ENCODE measurements around the gene VPS35.
A peak's percentile ranks its signal among the peaks of the same experiment; 100 is the strongest.
"Not testable (repeated sequence)": the region's sequence is repeated elsewhere in the genome, so short reads cannot be mapped to it uniquely, and the experiment has no call there.

The VPS35 gene

DNA sequence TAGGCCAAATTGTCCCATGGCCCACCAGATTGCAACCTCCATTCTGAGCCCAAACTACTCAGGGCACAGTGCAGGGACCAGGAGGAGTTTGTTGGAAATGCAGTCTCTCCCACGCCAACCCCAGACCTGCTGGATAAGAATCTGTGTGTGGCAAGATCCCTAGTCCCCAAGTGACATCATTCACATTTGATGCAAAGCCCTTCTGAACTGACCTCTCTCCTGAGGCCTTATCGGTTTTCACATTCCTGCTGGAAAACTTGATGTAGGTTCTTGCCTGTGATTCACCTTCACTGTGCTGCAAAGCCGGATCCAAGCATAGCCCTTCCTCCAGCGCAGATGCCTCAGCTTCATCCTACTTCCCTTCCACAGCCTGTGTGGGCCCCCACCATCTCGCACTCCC lies 61.2 kb downstream of the VPS35 start:
- Histone ChIP-seq H2AFZ (ENCODE audit: low read depth, low read length) (no peak overlapping the region), H3K9me3 (ENCODE audit: low read length) (no peaks in the 10 kb centered on the region), H3K4me1 (ENCODE audit: insufficient read depth, low read length) (no peaks in the 10 kb centered on the region), H3K4me3 (ENCODE audit: low read length) (no peak overlapping the region), H3K27me3 (ENCODE audit: insufficient read depth, low read length) (no peaks in the 10 kb centered on the region), H3K36me3 (ENCODE audit: insufficient read depth, low read length) (no peaks in the 10 kb centered on the region)

- not testable (repeated sequence) for H2AFZ ChIP-seq (ENCODE audit: low read depth, low read length); H3K4me1 ChIP-seq (ENCODE audit: insufficient read depth, low read length); H3K4me3 ChIP-seq (ENCODE audit: low read length); H3K36me3 ChIP-seq (ENCODE audit: insufficient read depth, low read length); H3K27me3 ChIP-seq (ENCODE audit: insufficient read depth, low read length); H3K9me3 ChIP-seq (ENCODE audit: low read length)
Measured at GRCh38 chr16:46626681-46627080, 62.3 kb downstream of the VPS35 start.

- not testable (repeated sequence) for H3K9me3 ChIP-seq (ENCODE audit: low read length); H3K27me3 ChIP-seq (ENCODE audit: insufficient read depth, low read length); H2AFZ ChIP-seq (ENCODE audit: low read depth, low read length); H3K36me3 ChIP-seq (ENCODE audit: insufficient read depth, low read length); H3K4me3 ChIP-seq (ENCODE audit: low read length); H3K4me1 ChIP-seq (ENCODE audit: insufficient read depth, low read length)
Measured at GRCh38 chr16:46624862-46625261, 64.1 kb downstream of the VPS35 start.

- not testable (repeated sequence) for H2AFZ ChIP-seq (ENCODE audit: low read depth, low read length); H3K27me3 ChIP-seq (ENCODE audit: insufficient read depth, low read length); H3K9me3 ChIP-seq (ENCODE audit: low read length); H3K4me1 ChIP-seq (ENCODE audit: insufficient read depth, low read length); H3K36me3 ChIP-seq (ENCODE audit: insufficient read depth, low read length); H3K4me3 ChIP-seq (ENCODE audit: low read length)
Measured at GRCh38 chr16:46623707-46624106, 65.3 kb downstream of the VPS35 start.

GRCh38 chr16:46623246-46623645 lies 65.7 kb downstream of the VPS35 start:
- not testable (repeated sequence) for H3K4me3 ChIP-seq (ENCODE audit: low read length); H3K27me3 ChIP-seq (ENCODE audit: insufficient read depth, low read length); H3K4me1 ChIP-seq (ENCODE audit: insufficient read depth, low read length); H2AFZ ChIP-seq (ENCODE audit: low read depth, low read length); H3K9me3 ChIP-seq (ENCODE audit: low read length); H3K36me3 ChIP-seq (ENCODE audit: insufficient read depth, low read length)

DNA sequence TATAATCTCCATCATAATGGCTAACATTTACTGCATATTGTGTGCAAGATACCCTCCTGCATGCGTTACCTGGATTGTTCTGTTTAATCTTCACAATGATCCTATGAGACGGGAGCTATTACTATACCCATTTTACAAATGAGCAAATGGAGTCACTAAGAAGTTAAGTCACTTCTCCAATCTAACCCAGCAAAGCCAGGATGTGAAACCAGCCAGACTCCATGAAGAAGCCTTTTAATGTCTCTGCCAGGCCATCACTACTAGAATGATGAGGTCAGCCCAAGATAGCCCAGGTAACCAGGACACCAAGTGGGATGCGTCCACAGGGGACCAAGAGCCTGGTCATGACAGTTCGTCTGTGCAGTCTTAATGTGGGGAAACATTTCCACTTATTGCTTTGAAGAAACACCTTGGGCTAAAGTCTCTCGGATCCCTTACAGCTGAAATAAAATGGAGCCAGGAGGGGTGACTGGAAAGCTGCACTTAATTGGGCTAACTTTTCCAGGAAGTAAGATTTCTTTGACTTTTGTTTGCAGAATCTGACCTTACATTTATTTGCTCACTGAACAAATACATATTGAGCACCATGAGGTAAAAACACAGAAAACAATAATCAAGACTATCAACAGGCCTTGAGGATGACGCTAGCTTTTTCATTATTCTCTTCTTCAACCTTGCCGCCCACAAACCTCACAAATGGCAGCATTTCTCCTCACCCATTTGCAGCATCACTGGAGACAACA lies 66.9 kb downstream of the VPS35 start:
- Histone ChIP-seq H3K36me3 (ENCODE audit: insufficient read depth, low read length) (peaks cover 10% of the 10 kb centered on the region), H3K4me1 (ENCODE audit: insufficient read depth, low read length) (peaks cover 7% of the 10 kb centered on the region), H3K9me3 (ENCODE audit: low read length) (no peaks in the 10 kb centered on the region), H3K4me3 (ENCODE audit: low read length) (no peak overlapping the region), H3K27me3 (ENCODE audit: insufficient read depth, low read length) (no peaks in the 10 kb centered on the region), H2AFZ (ENCODE audit: low read depth, low read length) (no peak overlapping the region)

GRCh38 chr16:46621006-46621933 lies 67.7 kb downstream of the VPS35 start, which contains the start of gene SHCBP1:
Gene SHCBP1 (minus strand): TSS chr16:46621379. CDS start chr16:46621359, 20 bp downstream.
- H2AFZ ChIP-seq (ENCODE audit: low read depth, low read length): peak within 1 kb of the TSS; percentile 68
- H3K27me3 ChIP-seq (ENCODE audit: insufficient read depth, low read length): no peaks in the 10 kb centered on the region
- peaks cover 19% of the 10 kb centered on the region for H3K36me3 ChIP-seq (ENCODE audit: insufficient read depth, low read length)
- no peaks in the 10 kb centered on the region for H3K9me3 ChIP-seq (ENCODE audit: low read length)
- H3K4me3 ChIP-seq (ENCODE audit: low read length): peak within 1 kb of the TSS; percentile 95
- peaks cover 7% of the 10 kb centered on the region for H3K4me1 ChIP-seq (ENCODE audit: insufficient read depth, low read length)

DNA sequence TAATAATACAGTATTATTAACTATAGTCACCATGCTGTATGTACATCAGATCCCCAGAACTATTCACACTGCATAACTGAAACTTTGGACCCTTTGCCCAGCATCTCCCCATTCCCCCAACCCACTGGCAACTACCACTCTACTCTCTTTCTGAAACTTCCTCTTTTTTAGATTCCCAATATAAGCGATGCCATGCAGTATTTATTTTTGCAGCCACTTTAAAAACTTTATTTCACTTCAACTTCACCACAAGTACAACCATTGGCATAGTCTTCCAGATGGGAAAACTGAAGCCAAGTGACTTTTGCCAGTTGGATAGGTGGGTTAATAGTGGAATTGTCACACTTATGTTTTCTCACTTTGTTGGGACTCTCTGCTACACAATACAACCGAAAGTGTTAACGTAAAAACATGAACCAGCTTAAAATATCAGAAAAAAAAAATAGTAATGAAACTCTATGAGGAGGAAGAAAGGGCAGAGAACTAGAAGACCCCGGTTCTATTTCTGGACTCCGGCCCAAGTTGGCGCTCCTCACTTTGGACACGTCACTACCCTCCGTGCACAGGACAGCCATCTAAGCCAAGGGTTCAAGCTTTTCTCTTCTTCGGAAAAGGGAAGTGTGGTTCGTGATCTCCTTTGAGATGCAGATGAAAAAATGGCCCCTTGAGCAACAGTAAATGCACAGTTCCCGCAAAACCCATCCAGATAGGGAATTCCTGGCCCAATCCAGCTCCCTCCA lies 68.5 kb downstream of the VPS35 start:
- no peaks in the 10 kb centered on the region for H3K27me3 ChIP-seq (ENCODE audit: insufficient read depth, low read length)
- H3K4me1 ChIP-seq (ENCODE audit: insufficient read depth, low read length): peaks cover 7% of the 10 kb centered on the region
- H2AFZ ChIP-seq (ENCODE audit: low read depth, low read length): peak overlapping the region; percentile 68
- peaks cover 24% of the 10 kb centered on the region for H3K36me3 ChIP-seq (ENCODE audit: insufficient read depth, low read length)
- peak overlapping the region; percentile 95 for H3K4me3 ChIP-seq (ENCODE audit: low read length)
- no peaks in the 10 kb centered on the region for H3K9me3 ChIP-seq (ENCODE audit: low read length)

DNA sequence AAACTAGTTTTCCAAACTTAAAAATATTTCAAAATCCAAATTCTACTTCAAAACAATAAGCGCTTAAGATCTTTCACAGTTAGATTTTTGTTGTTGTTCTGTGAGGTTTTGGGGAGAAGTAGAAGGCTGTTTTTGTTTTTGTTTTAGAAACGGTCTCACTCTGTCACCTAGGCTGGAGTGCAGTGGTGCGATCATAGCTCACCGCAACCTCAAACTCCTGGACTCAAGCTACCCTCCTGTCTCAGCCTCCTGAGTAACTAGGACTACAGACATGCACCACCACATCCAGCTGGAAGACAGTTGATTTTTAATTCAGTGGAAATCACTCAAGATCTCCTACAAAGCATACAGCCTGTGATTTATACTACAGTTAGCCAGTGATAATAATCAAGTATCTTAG lies 70.5 kb downstream of the VPS35 start:
- Histone ChIP-seq H3K4me3 (ENCODE audit: low read length) (no peak overlapping the region), H3K27me3 (ENCODE audit: insufficient read depth, low read length) (no peaks in the 10 kb centered on the region), H3K4me1 (ENCODE audit: insufficient read depth, low read length) (peaks cover 7% of the 10 kb centered on the region), H3K9me3 (ENCODE audit: low read length) (no peaks in the 10 kb centered on the region), H2AFZ (ENCODE audit: low read depth, low read length) (no peak overlapping the region), H3K36me3 (ENCODE audit: insufficient read depth, low read length) (peaks cover 38% of the 10 kb centered on the region)

DNA sequence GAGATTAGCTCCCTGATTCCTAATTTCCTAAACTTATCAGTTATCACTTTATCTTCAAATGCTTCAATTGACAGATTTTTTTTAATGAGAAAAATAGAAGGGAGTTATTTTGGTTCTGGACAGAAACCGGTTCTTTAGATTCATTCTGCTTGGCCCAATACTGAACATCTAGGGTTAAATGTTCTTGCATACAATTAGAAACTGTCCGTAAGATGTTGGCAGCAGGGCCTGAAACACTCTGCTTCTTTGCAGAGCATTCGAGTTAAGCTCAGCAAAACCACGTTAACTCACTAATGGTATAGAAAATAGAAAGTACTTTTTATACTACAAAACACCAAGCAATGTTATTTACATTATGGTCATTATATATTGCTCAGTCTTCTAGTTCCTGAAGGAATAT lies 75.0 kb downstream of the VPS35 start:
- no peak overlapping the region for H2AFZ ChIP-seq (ENCODE audit: low read depth, low read length)
- no peaks in the 10 kb centered on the region for H3K9me3 ChIP-seq (ENCODE audit: low read length)
- no peaks in the 10 kb centered on the region for H3K4me1 ChIP-seq (ENCODE audit: insufficient read depth, low read length)
- no peaks in the 10 kb centered on the region for H3K27me3 ChIP-seq (ENCODE audit: insufficient read depth, low read length)
- H3K4me3 ChIP-seq (ENCODE audit: low read length): no peak overlapping the region
- peaks cover 63% of the 10 kb centered on the region for H3K36me3 ChIP-seq (ENCODE audit: insufficient read depth, low read length)

DNA sequence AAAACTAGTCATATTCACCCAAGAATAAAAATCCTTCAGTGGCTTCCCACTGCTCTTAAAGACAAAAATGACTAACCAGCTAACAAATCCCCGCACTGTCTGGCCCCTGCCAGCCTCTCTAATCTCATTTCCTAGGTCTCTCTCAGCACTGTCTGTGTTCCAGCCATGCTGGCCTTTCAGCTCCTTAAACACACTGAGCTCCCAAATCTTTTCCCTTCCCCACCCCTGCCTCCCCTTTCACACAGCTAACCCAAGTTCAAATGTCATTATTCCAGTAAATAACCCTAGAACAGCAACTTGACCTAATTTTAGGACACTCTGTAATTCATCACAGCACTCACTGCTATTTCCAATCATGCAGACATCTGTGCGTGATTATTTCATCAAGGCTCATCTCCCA lies 75.6 kb downstream of the VPS35 start:
- Histone ChIP-seq H3K9me3 (ENCODE audit: low read length) (no peaks in the 10 kb centered on the region), H3K4me3 (ENCODE audit: low read length) (no peak overlapping the region), H2AFZ (ENCODE audit: low read depth, low read length) (no peak overlapping the region), H3K36me3 (ENCODE audit: insufficient read depth, low read length) (peaks cover 63% of the 10 kb centered on the region), H3K4me1 (ENCODE audit: insufficient read depth, low read length) (no peaks in the 10 kb centered on the region), H3K27me3 (ENCODE audit: insufficient read depth, low read length) (no peaks in the 10 kb centered on the region)

GRCh38 chr16:46612121-46612520 lies 76.9 kb downstream of the VPS35 start:
- Histone ChIP-seq H2AFZ (ENCODE audit: low read depth, low read length) (no peak overlapping the region), H3K36me3 (ENCODE audit: insufficient read depth, low read length) (peaks cover 58% of the 10 kb centered on the region), H3K4me3 (ENCODE audit: low read length) (no peak overlapping the region), H3K9me3 (ENCODE audit: low read length) (no peaks in the 10 kb centered on the region), H3K27me3 (ENCODE audit: insufficient read depth, low read length) (no peaks in the 10 kb centered on the region), H3K4me1 (ENCODE audit: insufficient read depth, low read length) (no peaks in the 10 kb centered on the region)

DNA sequence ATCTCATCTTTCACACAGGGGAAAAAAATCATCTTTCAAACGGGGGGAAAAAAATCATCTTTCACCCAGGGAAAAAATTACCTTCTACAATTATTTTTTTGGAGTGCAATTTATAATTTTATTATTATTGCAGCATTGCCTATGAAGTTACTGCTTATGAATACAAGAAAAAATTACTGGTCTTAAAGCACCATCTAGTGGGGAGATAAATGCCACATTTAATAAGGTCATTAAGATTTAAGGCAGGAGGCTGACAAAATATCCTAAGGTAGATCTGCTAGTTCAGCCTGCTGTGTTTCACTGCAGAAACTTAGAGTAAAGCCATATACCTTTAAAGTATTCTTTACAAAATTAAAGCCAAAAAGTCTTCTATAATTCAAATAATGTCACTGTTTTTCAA lies 81.4 kb downstream of the VPS35 start:
- no peaks in the 10 kb centered on the region for H3K27me3 ChIP-seq (ENCODE audit: insufficient read depth, low read length)
- H2AFZ ChIP-seq (ENCODE audit: low read depth, low read length): no peak overlapping the region
- no peak overlapping the region for H3K4me3 ChIP-seq (ENCODE audit: low read length)
- no peaks in the 10 kb centered on the region for H3K9me3 ChIP-seq (ENCODE audit: low read length)
- peaks cover 46% of the 10 kb centered on the region for H3K36me3 ChIP-seq (ENCODE audit: insufficient read depth, low read length)
- no peaks in the 10 kb centered on the region for H3K4me1 ChIP-seq (ENCODE audit: insufficient read depth, low read length)

Measured in neuron (in vitro differentiated cells).